Activated naive CD8-positive, alpha-beta T cell treated with anti-CD3 and anti-CD28 coated beads, Interleukin-2, amount 50 U/mL, for 24 hours (primary cell): ENCODE data around the gene MYO5B.
A peak's percentile ranks its signal among the peaks of the same experiment; 100 is the strongest.

Experiments
- ATAC-seq: fragments of 150-1000 bp; cut with Tn5 transposase; one replicate; pipeline ENCODE4 v1.10.0; 2021
- DNase-seq: peaks from one replicate; pipeline ENCODE4 v3.0.0; 2021
- H3K27ac Mint-ChIP-seq: one replicate; pipeline ENCODE4 v1.8.0; 2021; ENCODE audit warnings: mild to moderate bottlenecking, mixed read lengths
- H3K27me3 Mint-ChIP-seq: one replicate; pipeline ENCODE4 v1.8.0; 2021; ENCODE audit warnings: mixed read lengths
- H3K36me3 Mint-ChIP-seq: one replicate; pipeline ENCODE4 v1.8.0; 2021; ENCODE audit warnings: low read depth, mixed read lengths
- H3K4me1 Mint-ChIP-seq: one replicate; pipeline ENCODE4 v1.8.0; 2021; ENCODE audit warnings: mixed read lengths
- H3K4me3 Mint-ChIP-seq: one replicate; pipeline ENCODE4 v1.8.0; 2021; ENCODE audit warnings: mild to moderate bottlenecking, moderate library complexity, mixed read lengths
- H3K9me3 Mint-ChIP-seq: one replicate; pipeline ENCODE4 v1.8.0; 2021; ENCODE audit warnings: mixed read lengths

Gene MYO5B

GRCh38 chr18:49878567-49879270 lies 316.2 kb downstream of the MYO5B start:
- no peak overlapping the region for H3K4me3 Mint-ChIP-seq
- no peak for ATAC-seq
- peaks cover 8% of the 10 kb centered on the region for H3K27me3 Mint-ChIP-seq
- DNase-seq = no peak
- peaks cover 5% of the 10 kb centered on the region for H3K4me1 Mint-ChIP-seq
- no peaks in the 10 kb centered on the region for H3K9me3 Mint-ChIP-seq
- H3K27ac Mint-ChIP-seq = no peak overlapping the region
- H3K36me3 Mint-ChIP-seq = no peaks in the 10 kb centered on the region

- Mint-ChIP-seq H3K4me1 (peaks cover 5% of the 10 kb centered on the region), H3K9me3 (no peaks in the 10 kb centered on the region), H3K27me3 (peaks cover 8% of the 10 kb centered on the region), H3K4me3 (no peak overlapping the region), H3K27ac (no peak overlapping the region), H3K36me3 (no peaks in the 10 kb centered on the region)
- ATAC-seq (no peak), DNase-seq (no peak)
These were observed 316.9 kb downstream of the MYO5B start for GRCh38 chr18:49878015-49878414.

GRCh38 chr18:49876536-49876935 lies 318.4 kb downstream of the MYO5B start:
- Mint-ChIP-seq H3K27me3 (peaks cover 3% of the 10 kb centered on the region), H3K27ac (no peak overlapping the region), H3K4me1 (peaks cover 9% of the 10 kb centered on the region), H3K4me3 (no peak overlapping the region), H3K36me3 (no peaks in the 10 kb centered on the region), H3K9me3 (no peaks in the 10 kb centered on the region)
- no peak for DNase-seq
- no peak for ATAC-seq

GRCh38 chr18:49875783-49876182 lies 319.2 kb downstream of the MYO5B start:
- Mint-ChIP-seq H3K36me3 (no peaks in the 10 kb centered on the region), H3K4me3 (no peak overlapping the region), H3K9me3 (no peaks in the 10 kb centered on the region), H3K27me3 (peaks cover 3% of the 10 kb centered on the region), H3K4me1 (peaks cover 9% of the 10 kb centered on the region), H3K27ac (no peak overlapping the region)
- ATAC-seq (no peak), DNase-seq (no peak)

GRCh38 chr18:49875155-49875554 lies 319.8 kb downstream of the MYO5B start:
- no peak for ATAC-seq

DNA sequence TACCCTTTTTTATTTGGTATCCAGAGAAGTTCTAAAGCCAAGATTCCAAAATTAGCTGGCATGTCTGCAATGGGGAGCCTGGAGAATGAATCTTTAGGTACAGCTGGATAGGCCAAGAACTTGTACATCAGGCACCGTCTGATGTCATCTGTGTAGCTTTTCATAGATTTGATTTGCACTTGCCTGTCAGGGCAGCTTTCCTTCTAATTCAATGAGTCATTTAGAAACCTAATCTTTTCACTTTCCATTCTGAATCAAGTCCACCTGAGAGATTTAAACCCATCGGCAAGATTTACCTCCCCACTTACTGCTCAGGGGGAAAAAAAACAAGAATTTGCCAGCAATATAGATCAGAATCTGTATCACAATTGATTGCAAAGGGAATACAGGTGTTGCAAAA lies 320.7 kb downstream of the MYO5B start:
- no peaks in the 10 kb centered on the region for H3K36me3 Mint-ChIP-seq
- H3K4me3 Mint-ChIP-seq = no peak overlapping the region
- DNase-seq (no peak), ATAC-seq (peak; percentile 48)
- peaks cover 9% of the 10 kb centered on the region for H3K4me1 Mint-ChIP-seq
- H3K9me3 Mint-ChIP-seq = no peaks in the 10 kb centered on the region
- H3K27ac Mint-ChIP-seq = no peak overlapping the region
- H3K27me3 Mint-ChIP-seq = peaks cover 3% of the 10 kb centered on the region

More at GRCh38 chr18:49875155-49875554, 319.8 kb downstream of the MYO5B start:
- Mint-ChIP-seq H3K4me1 (peaks cover 9% of the 10 kb centered on the region), H3K4me3 (no peak overlapping the region), H3K9me3 (no peaks in the 10 kb centered on the region), H3K27ac (no peak overlapping the region), H3K36me3 (no peaks in the 10 kb centered on the region), H3K27me3 (peaks cover 3% of the 10 kb centered on the region)
- no peak for DNase-seq

DNA sequence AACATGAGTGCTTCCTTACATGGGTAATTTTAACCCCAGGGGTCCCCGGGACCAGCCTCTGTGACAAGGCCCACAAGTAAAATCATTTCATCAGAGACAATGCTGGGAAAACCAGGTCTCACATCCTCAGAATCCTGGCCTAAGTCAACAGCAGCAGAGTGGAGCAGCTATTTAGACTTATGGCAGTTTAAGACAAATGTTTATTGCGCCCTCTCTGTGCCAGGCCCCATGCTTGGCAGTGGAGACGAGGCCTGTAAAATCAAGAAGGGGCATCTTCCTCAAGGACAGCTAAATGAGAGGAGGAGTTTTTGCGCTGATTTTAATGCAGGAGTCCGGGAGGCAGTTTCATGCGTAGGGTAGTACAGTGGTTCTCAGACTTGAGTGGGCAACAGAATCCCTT lies 325.6 kb downstream of the MYO5B start:
- Mint-ChIP-seq H3K36me3 (no peaks in the 10 kb centered on the region), H3K4me3 (no peak overlapping the region), H3K4me1 (peaks cover 8% of the 10 kb centered on the region), H3K9me3 (no peaks in the 10 kb centered on the region), H3K27ac (no peak overlapping the region), H3K27me3 (peaks cover 1% of the 10 kb centered on the region)
- ATAC-seq (no peak), DNase-seq (no peak)

GRCh38 chr18:49866680-49867079 lies 328.3 kb downstream of the MYO5B start:
- Mint-ChIP-seq H3K9me3 (no peaks in the 10 kb centered on the region), H3K4me1 (no peaks in the 10 kb centered on the region), H3K27ac (no peak overlapping the region), H3K27me3 (peaks cover 2% of the 10 kb centered on the region), H3K4me3 (no peak overlapping the region), H3K36me3 (no peaks in the 10 kb centered on the region)
- DNase-seq = no peak
- no peak for ATAC-seq

GRCh38 chr18:49865401-49865800 lies 329.5 kb downstream of the MYO5B start:
- DNase-seq (no peak), ATAC-seq (peak; percentile 21)
- Mint-ChIP-seq H3K4me1 (no peaks in the 10 kb centered on the region), H3K27me3 (peaks cover 2% of the 10 kb centered on the region), H3K9me3 (no peaks in the 10 kb centered on the region), H3K36me3 (no peaks in the 10 kb centered on the region), H3K4me3 (no peak overlapping the region), H3K27ac (no peak overlapping the region)

GRCh38 chr18:49863769-49864621 lies 331.0 kb downstream of the MYO5B start:
- H3K4me3 Mint-ChIP-seq = no peak overlapping the region
- no peaks in the 10 kb centered on the region for H3K4me1 Mint-ChIP-seq

GRCh38 chr18:49862656-49863385 lies 332.1 kb downstream of the MYO5B start:
- Mint-ChIP-seq H3K4me1 (no peaks in the 10 kb centered on the region), H3K9me3 (no peaks in the 10 kb centered on the region), H3K27ac (no peak overlapping the region), H3K4me3 (no peak overlapping the region), H3K27me3 (peaks cover 2% of the 10 kb centered on the region), H3K36me3 (no peaks in the 10 kb centered on the region)
- DNase-seq = no peak
- no peak for ATAC-seq

More at GRCh38 chr18:49863769-49864621, 331.0 kb downstream of the MYO5B start:
- Mint-ChIP-seq H3K36me3 (no peaks in the 10 kb centered on the region), H3K27me3 (peaks cover 2% of the 10 kb centered on the region), H3K27ac (no peak overlapping the region), H3K9me3 (no peaks in the 10 kb centered on the region)
- no peak for ATAC-seq
- DNase-seq = no peak

DNA sequence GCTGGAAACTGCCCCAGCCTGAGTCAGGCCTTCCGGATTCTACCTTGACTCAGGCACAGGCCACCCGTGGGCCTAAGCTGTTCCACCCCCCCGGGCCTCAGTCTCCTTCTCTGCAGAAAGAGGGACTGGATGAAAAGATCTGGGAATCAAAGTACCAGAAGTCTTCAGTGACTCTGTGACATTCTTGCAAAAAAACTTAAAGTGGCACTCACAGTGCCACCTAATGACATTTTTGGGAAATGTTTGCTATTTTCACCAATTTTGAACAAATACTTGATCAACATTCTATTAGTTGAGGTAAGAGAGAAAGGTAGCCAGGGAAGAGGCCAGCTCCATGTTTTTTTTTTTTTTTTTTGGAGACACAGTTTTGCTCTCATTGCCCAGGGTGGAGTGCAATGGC lies 333.3 kb downstream of the MYO5B start:
- H3K27me3 Mint-ChIP-seq = peaks cover 2% of the 10 kb centered on the region
- ATAC-seq (no peak), DNase-seq (no peak)
- H3K9me3 Mint-ChIP-seq = no peaks in the 10 kb centered on the region
- no peaks in the 10 kb centered on the region for H3K36me3 Mint-ChIP-seq
- no peak overlapping the region for H3K4me3 Mint-ChIP-seq
- H3K4me1 Mint-ChIP-seq = no peaks in the 10 kb centered on the region
- H3K27ac Mint-ChIP-seq = no peak overlapping the region

- ATAC-seq (no peak), DNase-seq (no peak)
- Mint-ChIP-seq H3K4me1 (no peaks in the 10 kb centered on the region), H3K36me3 (no peaks in the 10 kb centered on the region), H3K27me3 (peaks cover 2% of the 10 kb centered on the region), H3K4me3 (no peak overlapping the region), H3K27ac (no peak overlapping the region), H3K9me3 (no peaks in the 10 kb centered on the region)
These were observed 335.2 kb downstream of the MYO5B start for GRCh38 chr18:49859725-49860124.

- no peak overlapping the region for H3K27ac Mint-ChIP-seq
- no peaks in the 10 kb centered on the region for H3K4me1 Mint-ChIP-seq
- H3K36me3 Mint-ChIP-seq = no peaks in the 10 kb centered on the region
- H3K4me3 Mint-ChIP-seq = no peak overlapping the region
- DNase-seq (no peak), ATAC-seq (no peak)
- no peaks in the 10 kb centered on the region for H3K27me3 Mint-ChIP-seq
- H3K9me3 Mint-ChIP-seq = no peaks in the 10 kb centered on the region
These were observed 336.0 kb downstream of the MYO5B start for GRCh38 chr18:49859021-49859359.
